Mesendoderm (in vitro differentiated cells): ENCODE results near the gene TUFT1.

Experiments
- DNase-seq: peaks from one replicate; pipeline ENCODE4 v3.0.0; 2013
- H2AK5ac ChIP-seq: 2 replicates; pipeline ENCODE4 v1.6.1; 2013; ENCODE audit warnings: low read length, inconsistent platforms
- H2BK120ac ChIP-seq: 2 replicates; pipeline ENCODE4 v1.6.1; 2013; ENCODE audit warnings: low read depth, mild to moderate bottlenecking, low read length, moderate library complexity, mixed read lengths
- H2BK15ac ChIP-seq: replicated peaks from 2 replicates; pipeline ENCODE4 v1.6.1; 2013; ENCODE audit warnings: low read depth, mild to moderate bottlenecking, moderate library complexity
- H2BK5ac ChIP-seq: 2 replicates; pipeline ENCODE4 v1.6.1; 2013; ENCODE audit warnings: low read length, inconsistent platforms
- H3K18ac ChIP-seq: 2 replicates; pipeline ENCODE4 v1.6.1; 2013; ENCODE audit warnings: mild to moderate bottlenecking, low read length, mixed read lengths
- H3K23ac ChIP-seq: one replicate; pipeline ENCODE4 v1.6.1; 2013; ENCODE audit warnings: low read length
- H3K27ac ChIP-seq: 2 replicates; pipeline ENCODE4 v1.5.1; 2013; ENCODE audit warnings: low read depth, mild to moderate bottlenecking, inconsistent platforms, low read length, moderate library complexity
- H3K27me3 ChIP-seq: 2 replicates; pipeline ENCODE4 v1.6.1; 2013; ENCODE audit warnings: low read length, control low read depth, mild to moderate bottlenecking, inconsistent platforms; ENCODE audit not compliant: insufficient read depth, poor library complexity
- H3K36me3 ChIP-seq: 2 replicates; pipeline ENCODE4 v1.6.1; 2013; ENCODE audit warnings: low read length, inconsistent platforms; ENCODE audit not compliant: control insufficient read depth, insufficient read depth
- H3K4ac ChIP-seq: one replicate; pipeline ENCODE4 v1.6.1; 2013; ENCODE audit warnings: low read depth, mild to moderate bottlenecking, low read length, moderate library complexity
- H3K4me1 ChIP-seq: 2 replicates; pipeline ENCODE4 v1.6.1; 2013; ENCODE audit warnings: low read depth, low read length, inconsistent platforms; ENCODE audit not compliant: control insufficient read depth
- H3K4me2 ChIP-seq: 2 replicates; pipeline ENCODE4 v1.6.1; 2013; ENCODE audit warnings: low read length
- H3K4me3 ChIP-seq: 2 replicates; pipeline ENCODE4 v1.5.1; 2013; ENCODE audit warnings: mild to moderate bottlenecking, low read length
- H3K56ac ChIP-seq: one replicate; pipeline ENCODE4 v1.6.1; 2013; ENCODE audit warnings: low read length
- H3K79me1 ChIP-seq: 2 replicates; pipeline ENCODE4 v1.6.1; 2013; ENCODE audit warnings: low read length, inconsistent platforms
- H3K79me2 ChIP-seq: 2 replicates; pipeline ENCODE4 v1.6.1; 2013; ENCODE audit warnings: mild to moderate bottlenecking, low read length; ENCODE audit not compliant: control insufficient read depth, insufficient read depth
- H3K9ac ChIP-seq: 2 replicates; pipeline ENCODE4 v1.6.1; 2013; ENCODE audit warnings: low read length, inconsistent platforms
- H4K5ac ChIP-seq: one replicate; pipeline ENCODE4 v1.6.1; 2013; ENCODE audit warnings: low read length
- H4K8ac ChIP-seq: one replicate; pipeline ENCODE4 v1.6.1; 2013; ENCODE audit warnings: low read depth, mild to moderate bottlenecking, control low read depth, low read length, moderate library complexity
- whole genome bisulfite sequencing: extraction: QIAGEN DNeasy Blood & Tissue Kit; methylation state at CpG from one replicate; pipeline ENCODE4 v1.1.7; 2013; ENCODE audit warnings: low lambda C conversion rate, missing lambda C conversion rate; ENCODE audit not compliant: insufficient coverage; ENCODE audit errors: extremely low coverage; 5-methylcytosine and 5-hydroxymethylcytosine counted together

The TUFT1 gene

GRCh38 chr1:151547119-151547899, 7.2 kb downstream of the TUFT1 start:
- Histone ChIP-seq H3K18ac (peak overlapping the region; percentile 20), H4K5ac (no peak overlapping the region), H3K9ac (no peak overlapping the region), H3K4me1 (peaks cover 19% of the 10 kb centered on the region), H3K79me1 (peaks cover 5% of the 10 kb centered on the region), H3K27me3 (no peaks in the 10 kb centered on the region), H3K56ac (peak overlapping the region; percentile 6), H2BK5ac (peak overlapping the region; percentile 44), H3K79me2 (peaks cover 14% of the 10 kb centered on the region), H3K36me3 (no peaks in the 10 kb centered on the region), H2BK15ac (no peak overlapping the region), H2BK120ac (no peak overlapping the region), H3K4me3 (no peak overlapping the region), H3K23ac (no peak overlapping the region), H4K8ac (no peak overlapping the region), H3K4ac (peak overlapping the region; percentile 78), H3K4me2 (no peak overlapping the region), H2AK5ac (peak overlapping the region; percentile 1), H3K27ac (peak overlapping the region; percentile 32)
- no CpG with 5 or more reads among the region's 7 CpGs for WGBS
- peak; percentile 99 for DNase-seq

GRCh38 chr1:151547900-151548230, 7.8 kb downstream of the TUFT1 start:
- Histone ChIP-seq H3K9ac (no peak overlapping the region), H3K27me3 (no peaks in the 10 kb centered on the region), H3K4ac (peak overlapping the region; percentile 78), H3K36me3 (no peaks in the 10 kb centered on the region), H3K79me1 (peaks cover 5% of the 10 kb centered on the region), H2AK5ac (peak overlapping the region; percentile 1), H3K4me1 (peaks cover 19% of the 10 kb centered on the region), H3K27ac (peak overlapping the region; percentile 32), H4K5ac (no peak overlapping the region), H3K18ac (peak overlapping the region; percentile 20), H3K23ac (no peak overlapping the region), H2BK15ac (no peak overlapping the region), H2BK120ac (no peak overlapping the region), H3K4me2 (no peak overlapping the region), H4K8ac (no peak overlapping the region), H3K79me2 (peaks cover 14% of the 10 kb centered on the region), H2BK5ac (peak overlapping the region; percentile 44), H3K4me3 (no peak overlapping the region), H3K56ac (peak overlapping the region; percentile 12)
- no peak for DNase-seq
- WGBS: no CpG with 5 or more reads among the region's 3 CpGs

GRCh38 chr1:151549199-151549598, 9.1 kb downstream of the TUFT1 start:
- no peak for DNase-seq
- H3K18ac ChIP-seq: peak overlapping the region; percentile 85
- H3K4me2 ChIP-seq: no peak overlapping the region
- no peak overlapping the region for H2BK120ac ChIP-seq
- no peak overlapping the region for H3K23ac ChIP-seq
- H2BK5ac ChIP-seq: no peak overlapping the region
- H3K4ac ChIP-seq: peak overlapping the region; percentile 62
- H4K5ac ChIP-seq: no peak overlapping the region
- H3K36me3 ChIP-seq: no peaks in the 10 kb centered on the region
- H3K56ac ChIP-seq: peak overlapping the region; percentile 53
- H3K9ac ChIP-seq: peak overlapping the region; percentile 12
- H2AK5ac ChIP-seq: peak overlapping the region; percentile 3
- no CpG with 5 or more reads among the region's 2 CpGs for WGBS
- peaks cover 6% of the 10 kb centered on the region for H3K79me1 ChIP-seq
- no peaks in the 10 kb centered on the region for H3K27me3 ChIP-seq
- peak overlapping the region; percentile 37 for H2BK15ac ChIP-seq
- peak overlapping the region; percentile 36 for H3K27ac ChIP-seq
- no peak overlapping the region for H4K8ac ChIP-seq
- peaks cover 19% of the 10 kb centered on the region for H3K4me1 ChIP-seq
- peaks cover 13% of the 10 kb centered on the region for H3K79me2 ChIP-seq
- H3K4me3 ChIP-seq: no peak overlapping the region

- no peak overlapping the region for H2BK5ac ChIP-seq
- H3K79me2 ChIP-seq: peaks cover 13% of the 10 kb centered on the region
- no peak overlapping the region for H3K4me3 ChIP-seq
- H3K4me2 ChIP-seq: no peak overlapping the region
- H3K36me3 ChIP-seq: no peaks in the 10 kb centered on the region
- H2BK15ac ChIP-seq: no peak overlapping the region
- no CpG with 5 or more reads among the region's 4 CpGs for WGBS
- no peak overlapping the region for H3K4ac ChIP-seq
- no peak overlapping the region for H3K18ac ChIP-seq
- H3K27ac ChIP-seq: no peak overlapping the region
- H4K8ac ChIP-seq: no peak overlapping the region
- no peaks in the 10 kb centered on the region for H3K27me3 ChIP-seq
- no peak overlapping the region for H4K5ac ChIP-seq
- no peak overlapping the region for H3K56ac ChIP-seq
- H3K79me1 ChIP-seq: peaks cover 6% of the 10 kb centered on the region
- peaks cover 5% of the 10 kb centered on the region for H3K4me1 ChIP-seq
- no peak for DNase-seq
- no peak overlapping the region for H2BK120ac ChIP-seq
- no peak overlapping the region for H3K23ac ChIP-seq
- H2AK5ac ChIP-seq: no peak overlapping the region
- H3K9ac ChIP-seq: no peak overlapping the region
These were observed 13.6 kb downstream of the TUFT1 start for GRCh38 chr1:151553659-151554058.

GRCh38 chr1:151556052-151556451, 15.9 kb downstream of the TUFT1 start:
- H4K8ac ChIP-seq: no peak overlapping the region
- no peak overlapping the region for H3K18ac ChIP-seq
- no peak overlapping the region for H3K9ac ChIP-seq
- no peak overlapping the region for H3K4ac ChIP-seq
- H3K79me2 ChIP-seq: peaks cover 6% of the 10 kb centered on the region
- no peak overlapping the region for H3K4me2 ChIP-seq
- H3K27ac ChIP-seq: no peak overlapping the region
- peaks cover 8% of the 10 kb centered on the region for H3K79me1 ChIP-seq
- H4K5ac ChIP-seq: no peak overlapping the region
- no peak for DNase-seq
- no peaks in the 10 kb centered on the region for H3K4me1 ChIP-seq
- no peaks in the 10 kb centered on the region for H3K27me3 ChIP-seq
- H3K4me3 ChIP-seq: no peak overlapping the region
- no peak overlapping the region for H2AK5ac ChIP-seq
- WGBS: no CpG with 5 or more reads among the region's 2 CpGs
- no peak overlapping the region for H2BK15ac ChIP-seq
- H3K36me3 ChIP-seq: peaks cover 1% of the 10 kb centered on the region
- H2BK120ac ChIP-seq: no peak overlapping the region
- H3K56ac ChIP-seq: no peak overlapping the region
- H3K23ac ChIP-seq: no peak overlapping the region
- no peak overlapping the region for H2BK5ac ChIP-seq

GRCh38 chr1:151562661-151563060, 22.6 kb downstream of the TUFT1 start:
- H3K36me3 ChIP-seq: peaks cover 5% of the 10 kb centered on the region
- no peak overlapping the region for H3K27ac ChIP-seq
- no peak overlapping the region for H2BK5ac ChIP-seq
- no peaks in the 10 kb centered on the region for H3K27me3 ChIP-seq
- H4K5ac ChIP-seq: no peak overlapping the region
- no peak overlapping the region for H2BK15ac ChIP-seq
- no peak overlapping the region for H3K56ac ChIP-seq
- no peak overlapping the region for H2AK5ac ChIP-seq
- no peak overlapping the region for H4K8ac ChIP-seq
- H3K79me2 ChIP-seq: no peaks in the 10 kb centered on the region
- no peak overlapping the region for H3K4me2 ChIP-seq
- peaks cover 9% of the 10 kb centered on the region for H3K79me1 ChIP-seq
- no peak overlapping the region for H3K18ac ChIP-seq
- H3K23ac ChIP-seq: no peak overlapping the region
- no CpG with 5 or more reads among the region's 1 CpG for WGBS
- no peak overlapping the region for H3K4me3 ChIP-seq
- no peak overlapping the region for H3K9ac ChIP-seq
- H3K4ac ChIP-seq: no peak overlapping the region
- H2BK120ac ChIP-seq: no peak overlapping the region
- no peak for DNase-seq
- no peaks in the 10 kb centered on the region for H3K4me1 ChIP-seq
